K562 (cell line): ENCODE data around the gene RGS14. TPM values are rescaled to one million over a fixed set of nuclear protein-coding genes. Genes with fewer than 3 reads are reported as not detected.

Experiments used
- BRD4 ChIP-seq: fragments of 200-600 bp; sonication (generic); IDR thresholded peaks from 2 replicates; pipeline ENCODE4 v1.6.1; 2017; ENCODE audit warnings: inconsistent platforms
- CHD1 ChIP-seq: fragments of 200-600 bp; sonication (generic); IDR thresholded peaks from one replicate; pipeline ENCODE4 v1.6.1; 2012; ENCODE audit warnings: mild to moderate bottlenecking, moderate library complexity, low read length, inconsistent platforms
- CXXC5 ChIP-seq: fragments of 250-450 bp; sonication (Bioruptor Pico); IDR thresholded peaks from 2 replicates; pipeline ENCODE4 v1.8.0; 2022; ENCODE audit warnings: inconsistent platforms, mild to moderate bottlenecking, moderate library complexity
- FOSL1 ChIP-seq: fragments of 200-800 bp; sonication (Bioruptor generic); conservative IDR thresholded peaks from 2 replicates; pipeline ENCODE4 v1.6.1; 2016; ENCODE audit warnings: missing genetic modification characterization, missing compliant biosample characterization
- FOXM1 ChIP-seq, 2 experiments: fragments of 450-650 bp in 1 of 2; sonication (generic) in 1 of 2; formaldehyde crosslinking in 1 of 2; IDR thresholded peaks; 2 replicates each; pipeline versions ENCODE4 v1.6.1 to v1.9.0; 2017 to 2022; ENCODE audit warnings: low read depth in 2 of 2, mild to moderate bottlenecking in 2 of 2, missing genetic modification reagents in 1 of 2, moderate library complexity in 1 of 2
- IFI16 ChIP-seq: fragments of 250-450 bp; sonication (Bioruptor Pico); IDR thresholded peaks from 2 replicates; pipeline ENCODE4 v2.1.2; 2022; ENCODE audit warnings: mild to moderate bottlenecking, inconsistent platforms
- ILK ChIP-seq: fragments of 450-650 bp; IDR thresholded peaks from 2 replicates; pipeline ENCODE4 v1.6.1; 2016; ENCODE audit warnings: missing genetic modification characterization, low read depth, mild to moderate bottlenecking, missing compliant biosample characterization, moderate library complexity, borderline replicate concordance
- KLF1 ChIP-seq: fragments of 450-650 bp; IDR thresholded peaks from 2 replicates; pipeline ENCODE4 v1.6.1; 2016; ENCODE audit warnings: missing genetic modification characterization, missing compliant biosample characterization
- MTF1 ChIP-seq: fragments of 250-450 bp; sonication (Bioruptor Pico); IDR thresholded peaks from 2 replicates; pipeline ENCODE4 v1.9.0; 2021; ENCODE audit warnings: moderate library complexity, mild to moderate bottlenecking, inconsistent platforms, borderline replicate concordance
- NR2C1 ChIP-seq, 2 experiments: fragments of 450-650 bp; IDR thresholded peaks; 2 replicates each; pipeline ENCODE4 v1.6.1; 2017; ENCODE audit warnings: mild to moderate bottlenecking in 2 of 2, antibody characterized with exemption in 1 of 2, inconsistent platforms in 1 of 2, missing compliant biosample characterization in 1 of 2, missing genetic modification characterization in 1 of 2
- RBM22 ChIP-seq: fragments of 200-400 bp; formaldehyde crosslinking; IDR thresholded peaks from 2 replicates; pipeline ENCODE4 v1.6.1; 2018; ENCODE audit warnings: low read length, low read depth; ENCODE audit not compliant: poor library complexity, severe bottlenecking
- SIX5 ChIP-seq, 2 experiments: IDR thresholded peaks; 2 replicates each; pipeline ENCODE4 v1.6.1; 2011; ENCODE audit warnings: low read length in 2 of 2, borderline replicate concordance in 1 of 2, low read depth in 1 of 2, mild to moderate bottlenecking in 1 of 2, moderate library complexity in 1 of 2; ENCODE audit not compliant: insufficient read depth in 1 of 2
- SRF ChIP-seq, 2 experiments: fragments of 250-450, 450-650 bp in 1 of 2; sonication (Bioruptor Pico) in 1 of 2; sonication (generic) in 1 of 2; formaldehyde crosslinking; IDR thresholded peaks; 2 replicates each; pipeline versions ENCODE4 v1.5.0 to v1.5.1; 2020 to 2022; ENCODE audit warnings: mild to moderate bottlenecking in 1 of 2, missing genetic modification reagents in 1 of 2
- ZBTB8A ChIP-seq: fragments of 450-650 bp; IDR thresholded peaks from 2 replicates; pipeline ENCODE4 v1.6.1; 2018; ENCODE audit warnings: mild to moderate bottlenecking, moderate library complexity; ENCODE audit not compliant: partially characterized antibody
- ZKSCAN8 ChIP-seq: fragments of 200-800 bp; sonication (Bioruptor generic); IDR thresholded peaks from 2 replicates; pipeline ENCODE4 v1.6.1; 2016; ENCODE audit warnings: missing genetic modification characterization, missing compliant biosample characterization
- ZNF175 ChIP-seq: fragments of 200-800 bp; sonication (Bioruptor generic); IDR thresholded peaks from 2 replicates; pipeline ENCODE4 v1.6.1; 2016; ENCODE audit warnings: low read depth, mild to moderate bottlenecking, missing genetic modification characterization, missing compliant biosample characterization
- ZNF407 ChIP-seq: fragments of 450-650 bp; IDR thresholded peaks from 2 replicates; pipeline ENCODE4 v1.6.1; 2016; ENCODE audit warnings: low read depth
- ZNF583 ChIP-seq: fragments of 250-450 bp; sonication (Bioruptor Pico); IDR thresholded peaks from 2 replicates; pipeline ENCODE4 v1.4.0; 2020
- polyA plus RNA-seq, 8 experiments: library from polyadenylated mRNA; depleted of rRNA in 4 of 8; stranded (reverse) in 5 of 8; unstranded in 3 of 8; fragments of >200 nt; fragmentation: Nextera tagmentation in 2 of 8; fragmentation: Illumina TruSeq in 1 of 8; extraction: Ambion mirVana in 2 of 8; extraction: Trizol in 1 of 8; gene quantifications; 2 replicates each; pipeline versions ENCODE4 v1.2.1 to v1.2.3, GENCODE V29; 2011 to 2014; ENCODE audit warnings: inconsistent platforms in 1 of 8, missing spikeins in 1 of 8
- total RNA-seq, 7 experiments: library from RNA; depleted of rRNA in 6 of 7; stranded (reverse); fragments of >200 nt in 6 of 7; fragmentation: Illumina TruSeq in 2 of 7; extraction: Trizol in 2 of 7; gene quantifications; 2 replicates each; pipeline versions ENCODE4 v1.2.1 to v1.2.3, GENCODE V29; 2011 to 2021; ENCODE audit warnings: low replicate concordance in 1 of 7

The RGS14 gene
- total and polyA plus RNA-seq, 9 of the 15 experiments (the other 6 are each of a cell fraction or from before 2014, with no cell fraction given) = 0.28 to 75.9 (median 34.5) TPM

DNA sequence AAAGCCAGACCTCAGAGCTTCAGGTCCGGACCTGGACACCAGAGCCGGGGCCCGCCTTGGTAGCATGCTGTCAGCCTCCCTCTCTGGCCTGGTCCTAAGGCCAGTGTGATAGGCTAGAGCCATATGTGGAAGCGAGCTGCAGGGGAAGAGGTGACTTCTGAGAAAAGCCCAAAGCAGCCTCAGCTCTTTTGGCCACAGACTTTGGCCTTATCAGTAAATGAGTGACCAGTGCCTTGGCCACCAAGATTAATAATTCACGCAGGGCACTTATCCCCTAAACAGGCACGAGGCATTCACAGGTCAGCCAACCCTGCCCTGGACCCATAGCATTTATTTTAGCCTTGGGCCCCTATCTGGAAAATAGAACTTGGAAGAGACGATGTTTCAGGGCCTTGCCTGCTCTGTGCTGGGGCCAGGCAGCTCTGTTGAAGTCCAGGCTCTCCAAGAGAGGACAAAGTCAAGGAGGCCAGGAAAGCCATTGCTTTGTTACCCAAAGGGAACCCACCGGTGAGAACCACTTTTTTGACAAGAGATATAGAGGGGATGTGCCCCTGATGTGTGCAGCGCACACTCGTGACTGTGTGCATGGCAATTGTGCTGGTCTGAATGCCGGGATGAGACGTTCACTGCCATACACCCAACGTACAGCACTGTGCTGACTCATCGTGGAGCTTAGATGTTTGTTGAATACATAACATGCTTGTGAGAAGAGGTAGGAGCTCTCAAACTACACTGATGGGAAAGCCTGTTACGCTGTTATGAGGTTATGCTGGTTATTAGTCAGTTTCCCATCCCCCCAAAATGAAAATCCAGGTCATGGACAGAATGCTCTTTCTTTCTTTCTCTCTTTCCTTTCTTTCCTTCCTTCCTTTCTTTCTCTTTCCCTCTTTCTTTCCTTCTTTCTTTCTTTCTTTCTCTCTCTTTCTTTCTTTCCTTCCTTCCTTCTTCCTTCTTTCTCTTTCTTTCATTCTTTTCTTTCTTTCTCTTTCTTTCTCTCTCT, 21.5 kb downstream of the RGS14 start (continued):
- TF ChIP-seq ZNF407 = peak; percentile 53; the same call in 1 of the 2 replicates
- no peak for TF ChIP-seq ILK (tag)
- TF ChIP-seq RBM22 = no peak
- 0 out of 2 replicates have a peak, but pooled peaks have one; percentile 21 for TF ChIP-seq KLF1 (tag)
- peak; percentile 76; the same call in 1 of the 2 replicates for TF ChIP-seq ZKSCAN8
- peak; percentile 74 for TF ChIP-seq CXXC5
- TF ChIP-seq FOXM1 (IDR thresholded peaks at IDR 0.05; ENCODE audit: low read depth) = no peak
- TF ChIP-seq FOXM1 (CRISPR knock-in tag; IDR thresholded peaks at IDR 0.05; ENCODE audit: low read depth) = no peak
- 0 out of 2 replicates have a peak, but pooled peaks have one; percentile 23 for TF ChIP-seq ZNF175 (CRISPR knock-in tag)
- no peak; the same call in 1 of the 2 replicates for TF ChIP-seq BRD4
- no peak for TF ChIP-seq SIX5 (IDR thresholded peaks at IDR 0.05; ENCODE audit: borderline replicate concordance in 1 of 2, insufficient read depth in 1 of 2, low read depth in 1 of 2, low read length in 2 of 2)
- peak; percentile 67; the same call in 1 of the 2 replicates for TF ChIP-seq MTF1 (CRISPR knock-in tag)
- peak; percentile 83 for TF ChIP-seq FOSL1 (tag)
- 0 out of 2 replicates have a peak, but pooled peaks have one; percentile 2 for TF ChIP-seq IFI16 (CRISPR knock-in tag)
- TF ChIP-seq ZBTB8A = no peak
- no peak for TF ChIP-seq CHD1
- peak; percentile 53 for TF ChIP-seq NR2C1 (IDR thresholded peaks at IDR 0.05)
- peak; percentile 72 for TF ChIP-seq NR2C1 (tag; IDR thresholded peaks at IDR 0.05)
- TF ChIP-seq ZNF583 (CRISPR knock-in tag) = peak; percentile 86
- peak in 1 of 2 experiments; percentile 89; a peak in 2 of 4 replicates for TF ChIP-seq SRF (CRISPR knock-in tag; IDR thresholded peaks at IDR 0.05)
